IPS-20b (cell line): ENCODE data around the gene UFSP2.

Experiments used
- H3K27ac ChIP-seq: one replicate; pipeline ENCODE4 v1.5.1; 2013; ENCODE audit warnings: low read length
- H3K27me3 ChIP-seq: 2 replicates; pipeline ENCODE4 v1.6.1; 2013; ENCODE audit warnings: mild to moderate bottlenecking, low read length, inconsistent platforms; ENCODE audit not compliant: insufficient read depth
- H3K36me3 ChIP-seq: 2 replicates; pipeline ENCODE4 v1.6.1; 2013; ENCODE audit warnings: low read depth, mild to moderate bottlenecking, inconsistent platforms, low read length, moderate library complexity; ENCODE audit not compliant: insufficient read depth
- H3K4me1 ChIP-seq: 2 replicates; pipeline ENCODE4 v1.6.1; 2013; ENCODE audit warnings: mild to moderate bottlenecking, control low read depth, inconsistent platforms, low read length, moderate library complexity; ENCODE audit not compliant: insufficient read depth
- H3K4me3 ChIP-seq: 2 replicates; pipeline ENCODE4 v1.5.1; 2013; ENCODE audit warnings: mild to moderate bottlenecking, low read length, inconsistent platforms
- H3K9ac ChIP-seq: 2 replicates; pipeline ENCODE4 v1.6.1; 2013; ENCODE audit warnings: low read depth, mild to moderate bottlenecking, inconsistent platforms, low read length, moderate library complexity
- H3K9me3 ChIP-seq: 2 replicates; pipeline ENCODE4 v1.6.1; 2013; ENCODE audit warnings: mild to moderate bottlenecking, low read depth, low read length, inconsistent platforms; ENCODE audit not compliant: insufficient read depth

Gene UFSP2

DNA sequence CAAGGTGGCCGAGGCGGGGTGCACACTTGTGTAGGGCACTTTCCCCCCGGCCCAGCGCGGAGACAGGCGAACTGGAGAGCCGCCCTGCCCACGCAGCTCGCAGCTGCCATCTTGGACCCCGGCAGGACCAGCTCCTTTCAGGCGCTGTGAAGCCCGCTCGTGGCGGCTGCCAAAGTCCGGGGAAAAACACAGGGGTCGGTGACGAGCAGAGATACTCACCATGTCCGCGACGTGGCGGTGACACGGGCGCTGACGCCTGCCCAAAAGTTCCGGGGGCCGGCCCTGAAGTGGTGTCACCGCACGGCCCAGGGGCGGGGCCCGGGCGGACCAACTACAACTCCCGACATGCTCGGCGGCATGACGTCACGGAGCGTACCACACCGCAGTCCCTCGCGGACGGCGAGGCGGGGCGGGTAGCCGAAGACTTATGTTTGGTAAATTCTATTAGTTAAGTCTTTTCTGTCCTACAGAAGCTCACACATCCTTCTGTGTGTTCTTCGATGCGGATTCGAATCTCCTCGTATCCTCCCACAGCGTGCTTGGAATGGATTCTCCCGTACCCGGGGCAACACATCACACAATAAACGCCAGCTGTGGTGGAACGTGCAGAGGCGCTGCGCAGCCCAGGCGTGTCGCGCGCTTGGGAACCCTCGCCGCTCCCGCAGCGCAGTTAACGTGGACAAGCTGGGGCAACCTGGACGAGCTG, at the start of gene UFSP2:
Gene UFSP2, minus strand, starts transcription at position 318 of the 706 bp plus-strand sequence. Its CDS starts 96 bp downstream, at position 222.
- Histone ChIP-seq H3K4me1 (peaks cover 7% of the 10 kb centered on the region), H3K27me3 (no peaks in the 10 kb centered on the region), H3K4me3 (peak within 1 kb of the TSS; percentile 99)

GRCh38 chr4:185473247-185473646, 47.5 kb upstream of the UFSP2 start:
- Histone ChIP-seq H3K9ac (no peak overlapping the region), H3K27ac (no peak overlapping the region), H3K36me3 (no peaks in the 10 kb centered on the region), H3K4me3 (no peak overlapping the region), H3K4me1 (no peaks in the 10 kb centered on the region), H3K27me3 (peaks cover 44% of the 10 kb centered on the region), H3K9me3 (no peaks in the 10 kb centered on the region)

More for the DNA sequence above, at the start of gene UFSP2:
- Histone ChIP-seq H3K36me3 (no peaks in the 10 kb centered on the region; the same call in 1 of the 2 replicates), H3K27ac (peak within 1 kb of the TSS; percentile 19), H3K9me3 (no peaks in the 10 kb centered on the region), H3K9ac (peak within 1 kb of the TSS; percentile 84)

DNA sequence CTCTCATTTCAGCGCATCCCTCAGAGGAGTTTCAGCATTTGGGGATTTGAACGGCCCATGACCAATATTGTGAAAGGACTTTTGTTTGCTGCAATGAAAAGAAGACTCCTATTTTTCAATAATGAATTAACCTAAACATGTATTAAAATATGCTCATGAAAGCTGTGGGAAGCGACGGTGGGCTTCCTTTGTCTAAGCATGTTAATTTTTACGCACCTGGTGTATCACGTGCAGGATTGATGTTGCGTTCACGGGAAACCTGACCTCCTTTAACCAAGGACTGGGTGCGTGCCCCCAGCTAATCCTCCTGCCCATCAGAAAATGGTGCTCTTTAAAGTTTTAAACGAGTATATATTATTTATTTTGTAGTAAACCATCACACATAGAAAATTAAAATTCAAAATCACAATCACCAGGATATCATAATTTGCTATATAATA, 46.4 kb upstream of the UFSP2 start:
- Histone ChIP-seq H3K27me3 (peaks cover 38% of the 10 kb centered on the region), H3K9ac (peak overlapping the region; percentile 53; the same call in 1 of the 2 replicates), H3K4me1 (no peaks in the 10 kb centered on the region), H3K27ac (no peak overlapping the region), H3K36me3 (no peaks in the 10 kb centered on the region), H3K4me3 (peak overlapping the region; percentile 83), H3K9me3 (no peaks in the 10 kb centered on the region)

DNA sequence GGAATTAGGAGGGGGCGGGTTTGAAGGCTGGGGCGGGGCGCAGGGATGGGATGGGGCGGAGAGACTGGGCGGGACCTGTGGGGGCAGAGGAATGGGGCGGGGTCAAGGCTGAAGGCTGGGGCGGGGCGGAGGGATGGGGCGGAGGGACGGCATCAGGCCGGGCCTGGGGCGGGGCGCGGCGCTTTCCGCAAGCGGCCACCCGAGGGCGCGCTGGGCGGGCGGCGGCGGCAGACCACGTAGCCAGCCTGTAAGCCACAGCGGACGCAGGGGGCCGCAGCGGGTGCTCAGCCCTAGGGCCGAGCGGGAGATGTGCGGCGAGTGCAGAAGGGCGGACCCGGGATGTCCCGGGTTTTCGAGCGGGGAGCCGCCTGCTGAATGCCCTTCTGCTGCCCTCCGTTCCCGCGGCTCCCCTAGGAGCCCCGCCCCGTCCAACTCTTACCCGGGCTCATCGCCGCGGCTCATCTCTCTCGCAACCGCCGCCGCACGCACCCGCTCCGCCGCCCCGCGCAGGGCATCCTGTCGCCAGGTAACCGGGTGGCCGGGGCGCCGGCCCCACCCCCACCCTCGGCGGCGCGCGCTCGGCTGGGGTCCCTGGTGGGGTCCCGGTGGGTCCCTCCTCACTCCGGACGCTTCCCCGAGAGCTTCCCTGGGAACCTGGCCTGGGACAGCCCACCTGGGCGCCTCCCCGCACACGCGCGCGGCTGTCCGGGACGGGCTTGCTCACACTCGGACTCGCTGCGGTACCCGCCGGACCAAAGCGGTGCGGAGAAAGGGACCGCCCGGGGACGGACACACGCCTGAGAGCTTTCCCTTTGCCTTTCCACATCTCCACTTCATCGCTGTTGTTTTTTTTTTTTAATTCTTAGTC, 45.7 kb upstream of the UFSP2 start, which contains the start of gene CCDC110:
Gene CCDC110, minus strand, starts transcription at position 499 of the 868 bp plus-strand sequence. Its CDS starts 50 bp downstream, at position 449.
- no peaks in the 10 kb centered on the region for H3K9me3 ChIP-seq
- peak within 1 kb of the TSS; percentile 53; the same call in 1 of the 2 replicates for H3K9ac ChIP-seq
- H3K36me3 ChIP-seq: no peaks in the 10 kb centered on the region
- H3K4me1 ChIP-seq: no peaks in the 10 kb centered on the region
- H3K4me3 ChIP-seq: peak within 1 kb of the TSS; percentile 96
- peaks cover 34% of the 10 kb centered on the region for H3K27me3 ChIP-seq
- H3K27ac ChIP-seq: no peak within 1 kb of the TSS

DNA sequence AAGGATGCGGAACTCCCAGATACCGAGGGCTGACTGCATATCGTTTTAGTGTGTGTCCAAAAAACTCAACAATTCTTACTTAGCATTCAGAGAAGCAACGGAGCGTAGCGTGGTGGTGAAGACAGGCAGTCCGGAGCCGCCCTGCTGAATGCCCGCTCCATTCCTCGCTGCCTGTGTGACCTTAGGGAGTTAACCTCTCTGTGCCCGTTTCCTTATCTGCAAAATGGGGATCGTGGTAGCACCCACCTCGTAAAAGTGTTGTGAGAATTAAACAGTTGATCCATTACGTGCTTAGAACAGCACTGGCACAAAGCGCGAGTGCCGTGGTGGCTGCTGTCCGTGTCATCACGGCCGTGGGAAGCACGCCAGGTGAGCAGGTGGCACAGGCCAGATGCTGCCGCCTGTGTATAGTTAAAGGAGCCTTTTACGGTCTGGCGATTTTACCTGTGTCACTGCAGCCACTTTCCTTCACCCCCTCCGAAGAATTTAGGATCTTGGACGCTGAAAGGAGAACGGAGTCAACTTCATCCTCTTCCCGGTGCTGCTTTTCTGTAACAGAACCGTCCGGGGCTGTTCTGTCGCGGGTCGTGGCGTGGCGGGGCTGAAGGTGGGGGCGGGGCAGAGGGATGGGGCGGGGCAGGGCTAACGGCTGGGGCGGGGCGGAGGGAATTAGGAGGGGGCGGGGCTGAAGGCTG, 44.9 kb upstream of the UFSP2 start:
- H3K4me3 ChIP-seq: peak overlapping the region; percentile 96
- H3K4me1 ChIP-seq: no peaks in the 10 kb centered on the region

DNA sequence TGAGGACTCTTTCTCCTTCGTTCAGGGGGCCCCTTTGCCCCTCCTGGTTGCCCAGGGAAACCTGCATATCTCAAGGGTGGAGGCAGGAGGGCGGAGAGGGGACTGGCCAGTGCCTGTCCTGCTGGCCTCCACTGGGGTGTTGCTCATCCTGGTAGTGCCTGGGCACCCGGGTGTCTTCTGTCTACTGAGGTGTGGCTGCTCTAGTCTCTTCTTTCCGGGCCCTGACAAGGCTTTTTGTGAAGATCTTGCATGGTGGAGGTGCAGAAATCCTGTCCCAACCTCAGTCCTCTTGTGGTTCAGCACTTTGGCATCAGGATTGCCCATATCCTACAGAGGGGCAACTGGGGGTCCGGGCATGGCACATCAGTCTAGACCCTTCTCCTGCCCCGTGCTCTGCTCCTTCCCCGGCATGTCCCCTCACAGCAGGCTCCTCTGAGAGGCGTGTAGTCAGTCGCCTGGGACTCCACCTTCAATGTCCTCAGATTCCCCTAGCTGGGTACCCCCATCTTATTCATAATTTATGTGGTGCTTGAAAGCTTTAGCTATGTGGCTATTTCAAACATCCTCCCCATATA, 43.9 kb upstream of the UFSP2 start:
- Histone ChIP-seq H3K4me3 (no peak overlapping the region), H3K27me3 (peaks cover 34% of the 10 kb centered on the region), H3K9me3 (no peaks in the 10 kb centered on the region), H3K4me1 (no peaks in the 10 kb centered on the region; the same call in 1 of the 2 replicates), H3K36me3 (no peaks in the 10 kb centered on the region), H3K27ac (no peak overlapping the region), H3K9ac (no peak overlapping the region)

More for the DNA sequence above, 44.9 kb upstream of the UFSP2 start:
- Histone ChIP-seq H3K27me3 (peaks cover 34% of the 10 kb centered on the region), H3K36me3 (no peaks in the 10 kb centered on the region), H3K27ac (no peak overlapping the region), H3K9ac (peak overlapping the region; percentile 50; the same call in 1 of the 2 replicates), H3K9me3 (no peaks in the 10 kb centered on the region)

- H3K27me3 ChIP-seq: peaks cover 34% of the 10 kb centered on the region
- H3K9me3 ChIP-seq: no peaks in the 10 kb centered on the region
- H3K36me3 ChIP-seq: no peaks in the 10 kb centered on the region
Measured at GRCh38 chr4:185468999-185469398, 43.2 kb upstream of the UFSP2 start.

GRCh38 chr4:185467991-185468390, 42.2 kb upstream of the UFSP2 start:
- no peak overlapping the region for H3K4me3 ChIP-seq
- H3K9me3 ChIP-seq: no peaks in the 10 kb centered on the region
- H3K27me3 ChIP-seq: peaks cover 32% of the 10 kb centered on the region
- H3K27ac ChIP-seq: no peak overlapping the region
- H3K9ac ChIP-seq: no peak overlapping the region
- no peaks in the 10 kb centered on the region for H3K36me3 ChIP-seq
- H3K4me1 ChIP-seq: peaks cover 3% of the 10 kb centered on the region; the same call in 1 of the 2 replicates

More at GRCh38 chr4:185468999-185469398, 43.2 kb upstream of the UFSP2 start:
- Histone ChIP-seq H3K4me3 (no peak overlapping the region), H3K27ac (no peak overlapping the region), H3K4me1 (peaks cover 3% of the 10 kb centered on the region; the same call in 1 of the 2 replicates), H3K9ac (no peak overlapping the region)

GRCh38 chr4:185467101-185467500, 41.3 kb upstream of the UFSP2 start:
- Histone ChIP-seq H3K4me3 (no peak overlapping the region), H3K9me3 (no peaks in the 10 kb centered on the region), H3K27ac (no peak overlapping the region), H3K27me3 (peaks cover 23% of the 10 kb centered on the region), H3K9ac (no peak overlapping the region), H3K4me1 (peaks cover 3% of the 10 kb centered on the region; the same call in 1 of the 2 replicates), H3K36me3 (no peaks in the 10 kb centered on the region)

GRCh38 chr4:185465707-185466106, 39.9 kb upstream of the UFSP2 start:
- Histone ChIP-seq H3K36me3 (no peaks in the 10 kb centered on the region), H3K9me3 (no peaks in the 10 kb centered on the region), H3K4me1 (peaks cover 3% of the 10 kb centered on the region; the same call in 1 of the 2 replicates), H3K9ac (no peak overlapping the region), H3K4me3 (no peak overlapping the region), H3K27me3 (peaks cover 18% of the 10 kb centered on the region), H3K27ac (no peak overlapping the region)

DNA sequence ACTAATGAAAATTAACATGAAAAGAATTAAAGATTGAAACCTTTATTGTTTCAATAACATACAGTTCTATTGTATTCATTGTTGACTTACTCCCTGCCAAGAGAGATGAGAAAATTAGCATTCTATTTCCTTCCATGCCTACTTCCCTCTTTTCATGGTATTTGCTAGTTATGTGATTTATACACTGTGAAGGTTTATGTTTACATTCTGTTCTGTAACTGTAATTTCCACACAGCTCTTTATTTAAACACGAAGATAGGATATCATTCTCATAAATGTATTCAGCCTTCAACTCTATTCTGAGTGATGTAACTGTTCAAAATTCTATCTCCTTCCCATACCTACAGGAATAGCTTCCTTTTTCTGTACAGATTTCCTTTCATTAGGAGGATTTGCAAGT, 39.1 kb upstream of the UFSP2 start:
- peaks cover 3% of the 10 kb centered on the region; the same call in 1 of the 2 replicates for H3K4me1 ChIP-seq
- no peaks in the 10 kb centered on the region for H3K36me3 ChIP-seq
- no peak overlapping the region for H3K27ac ChIP-seq
- no peaks in the 10 kb centered on the region for H3K9me3 ChIP-seq
- no peak overlapping the region for H3K4me3 ChIP-seq
- H3K27me3 ChIP-seq: peaks cover 9% of the 10 kb centered on the region; the same call in 1 of the 2 replicates
- H3K9ac ChIP-seq: no peak overlapping the region
